ELF-1 (cell line): ENCODE results near the gene OLFM2.
"Not testable (repeated sequence)": the region's sequence is repeated elsewhere in the genome, so short reads cannot be mapped to it uniquely, and the experiment has no call there.

Experiments
- DNase-seq: peaks from one replicate; pipeline ENCODE4 v3.0.0-alpha.2; 2016; ENCODE audit warnings: low read depth, low spot score

OLFM2 gene

DNA sequence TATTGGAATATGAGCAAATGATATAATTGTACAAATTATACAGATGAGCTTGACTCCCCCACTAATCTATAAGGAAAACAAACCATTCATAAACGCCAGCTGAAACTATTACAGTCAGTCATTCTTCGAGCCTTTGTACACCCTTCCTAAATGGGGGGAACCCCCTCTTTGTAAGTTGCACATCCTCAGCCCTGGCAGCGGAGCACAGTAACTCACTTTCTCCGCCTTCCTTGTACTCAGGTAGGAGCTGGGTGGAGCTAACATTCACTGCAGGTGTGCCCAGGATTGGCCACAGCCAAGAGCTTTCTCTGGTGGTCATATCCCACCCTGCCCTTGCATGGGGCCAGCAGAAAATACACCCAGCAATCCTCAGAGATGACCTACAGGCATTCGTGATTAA, 72.6 kb downstream of the OLFM2 start:
- no peak for DNase-seq

GRCh38 chr19:9862938-9863337, 73.4 kb downstream of the OLFM2 start:
- DNase-seq = no peak

DNA sequence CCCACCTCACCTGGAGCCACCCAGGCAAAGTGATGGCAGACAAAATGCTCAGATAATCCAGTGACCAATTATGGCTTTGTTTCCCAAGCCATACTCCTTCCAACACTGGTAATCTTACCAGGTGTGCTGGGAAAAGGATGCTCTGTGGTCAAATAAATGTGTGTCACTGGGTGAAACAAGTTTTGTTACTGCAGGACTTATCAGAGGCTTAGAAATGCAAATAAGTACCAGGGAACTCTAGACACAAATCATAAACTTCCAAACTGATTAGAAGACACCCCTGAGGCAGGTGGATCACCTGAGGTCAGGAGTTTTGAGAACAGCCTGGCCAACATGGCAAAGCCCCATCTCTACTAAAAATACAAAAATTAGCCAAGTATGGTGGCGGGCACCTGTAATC, 74.8 kb downstream of the OLFM2 start:
- DNase-seq = no peak

DNA sequence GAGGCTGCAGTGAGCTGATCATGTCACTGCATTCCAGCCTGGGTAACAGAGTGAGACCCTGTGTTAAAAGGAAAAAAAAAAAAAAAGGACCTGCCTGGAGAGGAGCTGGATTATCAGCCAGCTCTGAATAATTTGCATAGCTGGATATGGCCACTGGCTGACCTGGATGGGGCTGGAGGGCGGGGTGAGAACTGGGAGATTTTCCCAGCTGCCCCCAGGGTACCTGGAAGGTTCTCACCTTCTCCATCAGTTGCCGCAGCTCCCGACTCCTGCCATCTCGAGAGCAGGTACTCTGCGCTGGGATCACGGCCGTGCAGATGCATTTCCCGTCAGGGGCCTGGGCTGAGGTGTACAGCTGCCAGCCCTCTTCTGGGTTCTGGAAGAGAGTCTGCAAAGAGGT, 75.9 kb downstream of the OLFM2 start:
- DNase-seq = no peak

- DNase-seq = no peak
Measured at GRCh38 chr19:9858766-9859165, 77.5 kb downstream of the OLFM2 start.

GRCh38 chr19:9857920-9858746, 78.2 kb downstream of the OLFM2 start:
- no peak for DNase-seq

- no peak for DNase-seq
Measured at GRCh38 chr19:9857076-9857721, 79.1 kb downstream of the OLFM2 start.

GRCh38 chr19:9856609-9857008, 79.7 kb downstream of the OLFM2 start:
- no peak for DNase-seq

GRCh38 chr19:9854282-9854846, 82.0 kb downstream of the OLFM2 start:
- no peak for DNase-seq

DNA sequence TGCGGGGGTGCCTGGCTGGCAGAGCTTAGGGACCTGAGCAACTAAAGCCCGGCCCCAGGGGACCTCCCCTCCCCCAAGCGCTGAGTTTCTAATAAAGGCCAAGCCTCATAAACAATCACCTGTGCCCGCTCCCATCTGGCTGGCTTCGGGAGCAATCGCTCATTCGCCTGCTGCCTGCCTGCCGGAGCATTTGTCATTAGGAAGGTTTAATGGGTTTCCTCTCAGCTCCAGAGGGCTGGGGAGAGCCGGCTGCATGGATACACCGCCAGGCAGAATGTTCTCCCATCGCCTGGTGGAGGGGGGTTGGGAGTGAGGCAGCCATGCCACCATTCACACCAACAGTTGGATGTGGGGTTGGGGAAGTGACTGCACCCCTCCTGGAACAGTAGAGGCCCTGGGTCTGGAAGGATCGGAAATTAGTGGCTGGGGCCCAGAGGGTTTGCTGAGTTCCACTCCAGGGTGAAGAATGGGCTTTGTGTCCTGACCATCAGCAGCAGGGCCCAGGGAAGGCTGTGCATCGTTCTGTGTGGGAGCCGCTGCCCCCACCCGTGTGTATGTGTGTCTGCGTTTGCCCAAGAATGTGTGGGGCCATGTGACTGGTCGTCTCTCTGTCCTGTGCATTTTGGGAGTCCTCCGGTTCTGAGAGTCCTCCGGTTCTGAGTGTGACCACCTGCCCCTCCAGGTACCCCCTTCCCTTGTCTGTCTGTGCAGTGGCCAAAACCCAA, 85.9 kb downstream of the OLFM2 start:
- no peak for DNase-seq

- no peak for DNase-seq
Measured at GRCh38 chr19:9849791-9850190, 86.5 kb downstream of the OLFM2 start.

- DNase-seq = no peak
Measured at GRCh38 chr19:9848762-9849161, 87.6 kb downstream of the OLFM2 start.

- DNase-seq = peak; percentile 48
Measured at GRCh38 chr19:9848060-9848459, 88.3 kb downstream of the OLFM2 start.

DNA sequence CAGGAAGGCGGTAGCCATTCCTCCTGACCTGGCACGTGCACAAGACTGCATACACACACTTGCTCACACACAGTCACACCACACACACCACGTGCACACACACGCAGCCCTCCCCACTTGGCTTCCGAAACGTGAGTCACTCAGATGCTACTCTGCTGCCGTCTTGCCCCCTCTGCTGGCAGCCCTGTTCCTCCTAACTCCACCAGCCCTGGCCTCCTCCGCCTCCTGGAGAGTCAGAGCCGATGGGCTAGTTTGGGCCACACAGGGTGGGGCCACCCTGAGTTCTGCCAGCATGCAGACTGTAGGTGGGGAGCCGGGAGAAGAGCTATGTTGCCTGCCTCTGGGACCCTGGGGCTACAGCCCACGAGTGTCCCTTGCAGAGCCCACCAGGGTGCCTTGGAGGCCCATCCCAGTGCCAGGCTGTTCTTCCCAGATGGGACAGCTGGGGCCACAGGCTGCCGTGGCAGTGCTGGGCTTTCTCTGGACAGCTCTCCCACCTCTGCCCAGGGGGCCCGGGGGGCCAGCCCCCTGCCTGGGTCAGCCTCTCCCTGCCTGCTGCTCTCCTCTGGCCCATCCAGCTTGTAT, 89.1 kb downstream of the OLFM2 start:
- DNase-seq = peak; percentile 69

- DNase-seq = not testable (repeated sequence)
Measured at GRCh38 chr19:9843626-9844273, 92.6 kb downstream of the OLFM2 start.

DNA sequence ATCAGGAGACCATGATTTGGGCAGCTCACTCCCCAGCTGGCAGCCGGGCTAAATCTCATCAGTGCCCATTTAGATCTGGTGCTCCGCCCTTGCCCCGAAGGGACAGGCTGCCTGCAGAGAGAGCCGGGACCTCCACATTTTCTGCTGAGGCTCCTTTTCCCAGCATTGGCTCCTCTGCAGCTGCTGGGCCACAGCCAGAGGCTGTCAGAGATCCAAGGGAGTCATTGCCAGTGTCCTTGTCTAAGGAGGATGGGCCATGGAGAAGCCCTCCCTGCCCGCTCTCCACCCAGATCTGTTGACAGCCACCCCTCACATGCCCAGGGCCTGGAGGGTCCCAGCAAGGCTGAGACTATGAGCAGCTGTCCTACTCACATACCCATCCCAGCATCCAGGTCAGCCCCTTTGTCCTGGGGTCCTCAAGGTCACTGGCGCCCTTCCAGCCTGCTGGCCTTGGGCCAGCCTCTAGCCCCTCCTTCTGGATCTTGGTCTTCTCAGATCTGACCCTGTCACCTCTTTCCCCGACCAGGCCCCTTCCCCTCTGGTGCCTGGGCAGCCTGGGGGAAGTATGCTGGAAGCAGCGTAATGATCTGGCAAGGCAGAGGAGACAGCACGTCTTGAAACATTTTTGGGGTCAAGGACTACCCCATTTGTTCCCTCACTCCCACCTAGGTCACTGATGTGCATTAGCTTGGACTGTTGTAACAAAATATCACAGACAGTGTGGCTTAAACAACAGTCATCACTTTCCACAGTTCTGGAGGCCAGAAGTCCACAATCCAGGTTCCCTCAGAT, 93.3 kb downstream of the OLFM2 start:
- DNase-seq = no peak

DNA sequence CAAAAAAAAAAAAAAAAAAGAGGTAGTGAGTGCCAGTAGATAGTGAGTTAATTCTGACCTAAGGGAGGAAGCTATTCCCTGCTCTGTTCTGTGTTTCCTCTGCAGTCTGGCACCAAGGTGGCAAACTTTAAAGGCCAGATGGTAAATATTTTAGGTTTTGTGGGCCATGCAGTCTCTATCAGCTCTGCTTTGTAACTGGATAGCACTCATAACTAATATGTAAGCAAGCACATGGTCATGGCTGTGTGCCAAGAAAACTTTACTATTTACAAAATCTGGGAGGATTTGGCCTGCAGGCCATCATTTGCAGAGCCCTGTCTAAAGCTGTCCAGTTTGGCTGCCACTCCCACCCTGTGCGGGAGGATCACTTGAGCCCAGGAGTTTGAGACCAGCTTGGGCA, 96.9 kb downstream of the OLFM2 start:
- no peak for DNase-seq

- DNase-seq = no peak
Measured at GRCh38 chr19:9838324-9838723, 98.0 kb downstream of the OLFM2 start.

DNA sequence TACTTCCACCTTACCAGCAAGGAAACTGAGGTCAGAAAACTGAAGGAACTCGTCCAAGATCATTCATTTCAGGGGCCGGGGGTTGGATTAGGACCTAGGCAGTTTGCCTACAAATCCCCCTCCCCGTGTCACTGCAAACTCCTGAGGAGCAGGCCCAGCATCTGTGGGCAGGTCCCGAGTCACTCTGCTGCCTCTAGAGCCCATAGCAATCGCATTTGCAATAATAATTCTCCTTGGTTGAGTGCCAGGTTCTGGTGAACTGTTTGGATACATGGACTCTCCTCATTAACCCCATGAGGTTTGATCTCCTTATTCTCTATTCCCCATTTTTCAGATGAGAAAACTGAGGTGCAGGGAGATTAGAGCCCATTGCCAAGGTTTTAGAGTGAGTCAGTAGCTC, 100.3 kb downstream of the OLFM2 start:
- DNase-seq = no peak

- no peak for DNase-seq
Measured at GRCh38 chr19:9835507-9835949, 100.8 kb downstream of the OLFM2 start.
